HCT116 (cell line): Measurements from ENCODE around the gene PITRM1. TPM values are rescaled to one million over a fixed set of nuclear protein-coding genes. Genes with fewer than 3 reads are reported as not detected.

Experiments
- ATAC-seq: fragments of 200-7000 bp; cut with Tn5 transposase; 2 replicates; pipeline ENCODE4 v1.9.1; 2020; ENCODE audit warnings: mild to moderate bottlenecking, moderate library complexity
- BruUV-seq: library from RNA; stranded (reverse); fragments of 400-500 nt; replicated peaks from 2 replicates; lab custom pipeline; 2021; lab: Mats Ljungman, UMichigan
- CTCF ChIA-PET: fragments of 300-600 bp; sonication (Branson Sonifier 250); formaldehyde crosslinking; loops from one replicate; lab custom pipeline; 2021; ENCODE audit warnings: antibody characterized with exemption; lab: Charles Lee
- POLR2A ChIA-PET: fragments of 300-600, 350-600 bp; sonication (Branson Sonifier 250); formaldehyde crosslinking; loops from one replicate; lab custom pipeline; 2021; ENCODE audit warnings: antibody characterized with exemption; lab: Charles Lee
- RAD21 ChIA-PET, 2 experiments: fragments of 300-600 bp; sonication (Branson Sonifier 250); formaldehyde crosslinking; loops; one replicate each; lab custom pipeline; 2023; ENCODE audit warnings: low total read pairs in 2 of 2; ENCODE audit not compliant: uncharacterized antibody in 2 of 2, unreplicated experiment in 2 of 2, low non-redundant PET in 1 of 2; lab: Charles Lee
- DNase-seq: peaks from one replicate; pipeline ENCODE4 v3.0.0-alpha.2; 2010; ENCODE audit warnings: low read depth, low spot score
- H2AFZ ChIP-seq: fragments of 200-600 bp; shearing (Covaris generic), sonication (generic); 2 replicates; pipeline ENCODE4 v1.6.1; 2017; ENCODE audit warnings: low read depth, mixed run types, mixed read lengths, antibody characterized with exemption, low read length; ENCODE audit not compliant: poor library complexity, severe bottlenecking
- H3K27ac ChIP-seq: 2 replicates; pipeline ENCODE4 v1.5.1; 2012; ENCODE audit warnings: low read depth, low read length
- H3K27me3 ChIP-seq: fragments of 200-600 bp; sonication (generic); 2 replicates; pipeline ENCODE4 v1.6.1; 2016; ENCODE audit warnings: mixed run types, low read length, mixed read lengths; ENCODE audit not compliant: insufficient read depth
- H3K36me3 ChIP-seq, 2 experiments: fragments of 200-500 bp in 1 of 2; fragments of 200-600 bp in 1 of 2; sonication (Bioruptor generic) in 1 of 2; sonication (generic) in 1 of 2; 2 replicates each; pipeline versions ENCODE4 v1.5.1 to v1.6.1; 2014 to 2016; ENCODE audit warnings: low read length in 2 of 2, inconsistent platforms in 1 of 2, mixed read lengths in 1 of 2, mixed run types in 1 of 2; ENCODE audit not compliant: insufficient read depth in 2 of 2, control insufficient read depth in 1 of 2
- H3K4me1 ChIP-seq, 2 experiments: fragments of 200-600 bp in 1 of 2; sonication (generic) in 1 of 2; 2 replicates each; pipeline versions ENCODE4 v1.5.1 to v1.6.1; 2012 to 2017; ENCODE audit warnings: low read length in 2 of 2, inconsistent platforms in 1 of 2, mild to moderate bottlenecking in 1 of 2, mixed read lengths in 1 of 2, mixed run types in 1 of 2, moderate library complexity in 1 of 2; ENCODE audit not compliant: insufficient read depth in 2 of 2, control insufficient read depth in 1 of 2
- H3K4me2 ChIP-seq: fragments of 200-600 bp; sonication (generic); 2 replicates; pipeline ENCODE4 v1.6.1; 2017; ENCODE audit warnings: mixed run types, low read length, mixed read lengths
- H3K4me3 ChIP-seq, 2 experiments: fragments of 200-600 bp in 1 of 2; sonication (generic) in 1 of 2; replicated peaks in 1 of 2; 2 replicates each; pipeline ENCODE4 v1.5.1; 2011 to 2016; ENCODE audit warnings: low read length in 2 of 2, control low read depth in 1 of 2, low read depth in 1 of 2, mild to moderate bottlenecking in 1 of 2, mixed read lengths in 1 of 2, mixed run types in 1 of 2
- H3K79me2 ChIP-seq: fragments of 200-600 bp; sonication (generic); 2 replicates; pipeline ENCODE4 v1.6.1; 2017; ENCODE audit warnings: mild to moderate bottlenecking, mixed run types, low read length, moderate library complexity, mixed read lengths; ENCODE audit not compliant: insufficient read depth
- H3K9ac ChIP-seq: fragments of 200-600 bp; sonication (generic); 2 replicates; pipeline ENCODE4 v1.6.1; 2016; ENCODE audit warnings: low read length, mixed read lengths
- H3K9me2 ChIP-seq: fragments of 200-600 bp; sonication (generic), shearing (Covaris generic); 2 replicates; pipeline ENCODE4 v1.6.1; 2017; ENCODE audit warnings: mixed run types, mild to moderate bottlenecking, moderate library complexity; ENCODE audit not compliant: insufficient read depth
- H3K9me3 ChIP-seq, 2 experiments: fragments of 200-500 bp in 1 of 2; fragments of 200-600 bp in 1 of 2; sonication (Bioruptor generic) in 1 of 2; sonication (generic) in 1 of 2; 2 replicates each; pipeline ENCODE4 v1.6.1; 2014 to 2017; ENCODE audit warnings: low read length in 2 of 2, mixed read lengths in 2 of 2, inconsistent platforms in 1 of 2, low read depth in 1 of 2, mild to moderate bottlenecking in 1 of 2, mixed run types in 1 of 2, moderate library complexity in 1 of 2; ENCODE audit not compliant: control insufficient read depth in 1 of 2, insufficient read depth in 1 of 2
- H4K20me1 ChIP-seq: fragments of 200-600 bp; sonication (generic), shearing (Covaris generic); 2 replicates; pipeline ENCODE4 v1.6.1; 2017; ENCODE audit warnings: mixed run types, mild to moderate bottlenecking, moderate library complexity; ENCODE audit not compliant: insufficient read depth
- EGR1 ChIP-seq: IDR thresholded peaks from 2 replicates; pipeline ENCODE4 v1.6.1; 2012; ENCODE audit warnings: low read depth
- EZH2phosphoT487 ChIP-seq: fragments of 200-600 bp; IDR thresholded peaks from 2 replicates; pipeline ENCODE4 v1.6.1; 2018; ENCODE audit warnings: antibody characterized with exemption, borderline replicate concordance
- FOSL1 ChIP-seq: IDR thresholded peaks from 2 replicates; pipeline ENCODE4 v1.6.1; 2012; ENCODE audit warnings: low read depth
- JUND ChIP-seq: IDR thresholded peaks from 2 replicates; pipeline ENCODE4 v1.6.1; 2012
- SIN3A ChIP-seq: IDR thresholded peaks from 2 replicates; pipeline ENCODE4 v1.6.1; 2012; ENCODE audit warnings: low read depth
- SRF ChIP-seq: IDR thresholded peaks from 2 replicates; pipeline ENCODE4 v1.6.1; 2012; ENCODE audit warnings: low read depth
- YY1 ChIP-seq: IDR thresholded peaks from 2 replicates; pipeline ENCODE4 v1.6.1; 2011; ENCODE audit warnings: low read length, low read depth, moderate library complexity, mild to moderate bottlenecking; ENCODE audit not compliant: insufficient replicate concordance; ENCODE audit errors: extremely low read depth
- ZFX ChIP-seq: fragments of 450-650 bp; IDR thresholded peaks from 2 replicates; pipeline ENCODE4 v1.6.1; 2017
- ZNF274 ChIP-seq: fragments of 200-500 bp; sonication (Bioruptor generic); IDR thresholded peaks from 2 replicates; pipeline ENCODE4 v1.6.1; 2014; ENCODE audit warnings: mild to moderate bottlenecking, low read depth, low read length, inconsistent platforms
- intact Hi-C: fragments of 100-400 bp; cut with micrococcal nuclease; formaldehyde crosslinking; loops from 2 replicates; pipeline ENCODE4 v1.10.0; 2022
- total RNA-seq: library from RNA; stranded (reverse); gene quantifications from one replicate; pipeline ENCODE4 v1.2.1, GENCODE V29; 2021; ENCODE audit not compliant: unreplicated experiment
- TF ChIP-seq, protein P1 (sequence below), 3 experiments: fragments of 200-600 bp in 1 of 3; sonication (generic) in 1 of 3; IDR thresholded peaks in 2 of 3; conservative IDR thresholded peaks in 1 of 3; 2 replicates each; pipeline ENCODE4 v1.5.1; 2012 to 2017; ENCODE audit warnings: low read depth in 2 of 3, low read length in 2 of 3, antibody characterized with exemption in 1 of 3, borderline replicate concordance in 1 of 3, control low read depth in 1 of 3, mild to moderate bottlenecking in 1 of 3, mixed read lengths in 1 of 3, mixed run types in 1 of 3, moderate library complexity in 1 of 3; ENCODE audit not compliant: insufficient read depth in 1 of 3
- TF ChIP-seq, protein P2 (sequence below): IDR thresholded peaks from 2 replicates; pipeline ENCODE4 v1.6.1; 2012; ENCODE audit warnings: low read depth
- TF ChIP-seq, protein P3 (sequence below): IDR thresholded peaks from 2 replicates; pipeline ENCODE4 v1.6.1; 2011; ENCODE audit warnings: mild to moderate bottlenecking, low read length, moderate library complexity; ENCODE audit not compliant: insufficient replicate concordance; ENCODE audit errors: extremely low read depth

Gene PITRM1
- total RNA-seq, 1 experiment from 2014 or later: 59.5 TPM

DNA sequence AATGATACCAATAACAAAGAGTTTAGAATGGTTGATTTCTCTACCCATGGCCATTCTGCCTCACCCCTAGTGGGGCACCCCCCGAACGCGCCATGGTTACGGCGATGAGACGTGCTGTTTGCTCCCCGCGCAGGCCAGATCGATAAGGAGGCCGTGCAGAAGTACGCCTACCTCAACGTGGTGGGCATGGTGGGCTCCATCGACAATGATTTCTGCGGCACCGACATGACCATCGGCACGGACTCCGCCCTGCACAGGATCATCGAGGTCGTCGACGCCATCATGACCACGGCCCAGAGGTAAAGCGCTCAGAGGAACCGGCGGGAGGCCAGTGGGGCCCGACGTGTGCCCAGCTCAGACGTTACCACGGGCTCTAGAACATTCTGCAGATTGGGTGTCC lies 68.9 kb downstream of the PITRM1 start (continued):
- TF ChIP-seq, protein P1, sequence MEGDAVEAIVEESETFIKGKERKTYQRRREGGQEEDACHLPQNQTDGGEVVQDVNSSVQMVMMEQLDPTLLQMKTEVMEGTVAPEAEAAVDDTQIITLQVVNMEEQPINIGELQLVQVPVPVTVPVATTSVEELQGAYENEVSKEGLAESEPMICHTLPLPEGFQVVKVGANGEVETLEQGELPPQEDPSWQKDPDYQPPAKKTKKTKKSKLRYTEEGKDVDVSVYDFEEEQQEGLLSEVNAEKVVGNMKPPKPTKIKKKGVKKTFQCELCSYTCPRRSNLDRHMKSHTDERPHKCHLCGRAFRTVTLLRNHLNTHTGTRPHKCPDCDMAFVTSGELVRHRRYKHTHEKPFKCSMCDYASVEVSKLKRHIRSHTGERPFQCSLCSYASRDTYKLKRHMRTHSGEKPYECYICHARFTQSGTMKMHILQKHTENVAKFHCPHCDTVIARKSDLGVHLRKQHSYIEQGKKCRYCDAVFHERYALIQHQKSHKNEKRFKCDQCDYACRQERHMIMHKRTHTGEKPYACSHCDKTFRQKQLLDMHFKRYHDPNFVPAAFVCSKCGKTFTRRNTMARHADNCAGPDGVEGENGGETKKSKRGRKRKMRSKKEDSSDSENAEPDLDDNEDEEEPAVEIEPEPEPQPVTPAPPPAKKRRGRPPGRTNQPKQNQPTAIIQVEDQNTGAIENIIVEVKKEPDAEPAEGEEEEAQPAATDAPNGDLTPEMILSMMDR (IDR thresholded peaks at IDR 0.05 in 2 of 3, conservative IDR thresholded peaks at IDR 0.05 in 1 of 3; ENCODE audit: borderline replicate concordance in 1 of 3, insufficient read depth in 1 of 3, low read depth in 2 of 3, low read length in 2 of 3): no peak

DNA sequence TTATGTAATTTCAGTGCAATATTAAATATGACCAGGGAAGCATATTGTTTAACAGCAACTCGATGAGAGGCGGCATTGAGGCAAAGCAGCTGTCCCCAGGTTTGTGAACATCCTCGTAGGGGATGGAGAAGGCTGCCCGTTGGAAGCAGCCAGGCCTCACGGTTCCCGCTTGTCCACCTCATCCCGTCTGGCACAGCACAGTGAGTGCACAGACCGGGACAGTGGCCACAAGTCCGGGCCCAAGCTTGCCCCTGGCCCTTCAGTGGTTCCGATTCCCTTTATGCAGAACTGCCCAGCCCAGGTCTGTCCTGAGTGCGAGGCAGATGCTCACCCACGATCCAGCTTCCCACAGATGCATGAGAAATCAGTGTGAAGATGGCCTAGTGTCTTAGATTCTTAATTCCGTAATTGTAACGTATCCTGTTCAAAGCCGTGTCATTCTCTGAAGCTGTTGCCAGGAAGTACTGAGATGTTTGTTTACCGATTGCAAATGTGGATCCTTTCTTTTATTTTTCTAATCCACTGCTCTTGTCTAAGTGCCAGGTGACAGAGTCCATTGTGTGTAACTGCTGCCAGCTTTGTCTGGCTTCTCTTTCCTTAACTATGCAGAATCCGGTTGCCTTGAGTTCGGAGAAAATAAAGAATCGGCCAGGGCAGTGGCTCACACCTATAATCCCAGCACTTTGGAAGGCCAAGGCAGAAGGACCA lies 69.7 kb downstream of the PITRM1 start:
- H3K9me2 ChIP-seq: no peaks in the 10 kb centered on the region
- intact Hi-C loops: no loop called here
- peaks cover 68% of the 10 kb centered on the region for H3K79me2 ChIP-seq
- H3K9ac ChIP-seq: no peak overlapping the region
- no peak for ATAC-seq
- CTCF ChIA-PET: no interaction called here
- TF ChIP-seq EGR1 (no peak), YY1 (no peak), ZNF274 (no peak), SRF (no peak), ZFX (no peak), FOSL1 (no peak), SIN3A (no peak), EZH2phosphoT487 (no peak), JUND (no peak)
- TF ChIP-seq, protein P2, sequence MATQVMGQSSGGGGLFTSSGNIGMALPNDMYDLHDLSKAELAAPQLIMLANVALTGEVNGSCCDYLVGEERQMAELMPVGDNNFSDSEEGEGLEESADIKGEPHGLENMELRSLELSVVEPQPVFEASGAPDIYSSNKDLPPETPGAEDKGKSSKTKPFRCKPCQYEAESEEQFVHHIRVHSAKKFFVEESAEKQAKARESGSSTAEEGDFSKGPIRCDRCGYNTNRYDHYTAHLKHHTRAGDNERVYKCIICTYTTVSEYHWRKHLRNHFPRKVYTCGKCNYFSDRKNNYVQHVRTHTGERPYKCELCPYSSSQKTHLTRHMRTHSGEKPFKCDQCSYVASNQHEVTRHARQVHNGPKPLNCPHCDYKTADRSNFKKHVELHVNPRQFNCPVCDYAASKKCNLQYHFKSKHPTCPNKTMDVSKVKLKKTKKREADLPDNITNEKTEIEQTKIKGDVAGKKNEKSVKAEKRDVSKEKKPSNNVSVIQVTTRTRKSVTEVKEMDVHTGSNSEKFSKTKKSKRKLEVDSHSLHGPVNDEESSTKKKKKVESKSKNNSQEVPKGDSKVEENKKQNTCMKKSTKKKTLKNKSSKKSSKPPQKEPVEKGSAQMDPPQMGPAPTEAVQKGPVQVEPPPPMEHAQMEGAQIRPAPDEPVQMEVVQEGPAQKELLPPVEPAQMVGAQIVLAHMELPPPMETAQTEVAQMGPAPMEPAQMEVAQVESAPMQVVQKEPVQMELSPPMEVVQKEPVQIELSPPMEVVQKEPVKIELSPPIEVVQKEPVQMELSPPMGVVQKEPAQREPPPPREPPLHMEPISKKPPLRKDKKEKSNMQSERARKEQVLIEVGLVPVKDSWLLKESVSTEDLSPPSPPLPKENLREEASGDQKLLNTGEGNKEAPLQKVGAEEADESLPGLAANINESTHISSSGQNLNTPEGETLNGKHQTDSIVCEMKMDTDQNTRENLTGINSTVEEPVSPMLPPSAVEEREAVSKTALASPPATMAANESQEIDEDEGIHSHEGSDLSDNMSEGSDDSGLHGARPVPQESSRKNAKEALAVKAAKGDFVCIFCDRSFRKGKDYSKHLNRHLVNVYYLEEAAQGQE: no peak
- TF ChIP-seq, protein P1 (IDR thresholded peaks at IDR 0.05 in 2 of 3, conservative IDR thresholded peaks at IDR 0.05 in 1 of 3; ENCODE audit: borderline replicate concordance in 1 of 3, insufficient read depth in 1 of 3, low read depth in 2 of 3, low read length in 2 of 3): no peak
- TF ChIP-seq, protein P3, sequence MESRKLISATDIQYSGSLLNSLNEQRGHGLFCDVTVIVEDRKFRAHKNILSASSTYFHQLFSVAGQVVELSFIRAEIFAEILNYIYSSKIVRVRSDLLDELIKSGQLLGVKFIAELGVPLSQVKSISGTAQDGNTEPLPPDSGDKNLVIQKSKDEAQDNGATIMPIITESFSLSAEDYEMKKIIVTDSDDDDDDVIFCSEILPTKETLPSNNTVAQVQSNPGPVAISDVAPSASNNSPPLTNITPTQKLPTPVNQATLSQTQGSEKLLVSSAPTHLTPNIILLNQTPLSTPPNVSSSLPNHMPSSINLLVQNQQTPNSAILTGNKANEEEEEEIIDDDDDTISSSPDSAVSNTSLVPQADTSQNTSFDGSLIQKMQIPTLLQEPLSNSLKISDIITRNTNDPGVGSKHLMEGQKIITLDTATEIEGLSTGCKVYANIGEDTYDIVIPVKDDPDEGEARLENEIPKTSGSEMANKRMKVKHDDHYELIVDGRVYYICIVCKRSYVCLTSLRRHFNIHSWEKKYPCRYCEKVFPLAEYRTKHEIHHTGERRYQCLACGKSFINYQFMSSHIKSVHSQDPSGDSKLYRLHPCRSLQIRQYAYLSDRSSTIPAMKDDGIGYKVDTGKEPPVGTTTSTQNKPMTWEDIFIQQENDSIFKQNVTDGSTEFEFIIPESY: no peak
- TF ChIP-seq, all 23 proteins: peak for 0
- Histone ChIP-seq H4K20me1 (no peaks in the 10 kb centered on the region), H3K4me3 (no peak overlapping the region), H3K27me3 (no peaks in the 10 kb centered on the region), H3K27ac (no peak overlapping the region), H2AFZ (no peak overlapping the region), H3K36me3 (peaks cover 47 to 75% of the 10 kb centered on the region in 2 experiments), H3K4me2 (no peak overlapping the region), H3K9me3 (no peaks in the 10 kb centered on the region), H3K4me1 (no peaks in the 10 kb centered on the region; a peak in 1 of 4 replicates)
- ChIA-PET RAD21 (no interaction called here), POLR2A (no interaction called here)
- no TSS peak for BruUV-seq
- no peak for DNase-seq
